Measurements from ENCODE around the gene HDAC4.
A peak's percentile ranks its signal among the peaks of the same experiment; 100 is the strongest.

The HDAC4 gene

GRCh38 chr2:239199041-239199768 lies 201.6 kb downstream of the HDAC4 start:
- H3K27me3 ChIP-seq (replicated peaks), result no peaks in the 10 kb centered on the region
- DNase-seq, result peak; percentile 21
- no peak overlapping the region for H3K27ac ChIP-seq
- TF ChIP-seq CTCF (IDR thresholded peaks at IDR 0.05; ENCODE audit: low read depth, low read length, missing control alignments), result no peak
- no peak overlapping the region for H3K4me3 ChIP-seq (ENCODE audit: low read depth, low read length)
- no peaks in the 10 kb centered on the region for H3K36me3 ChIP-seq (replicated peaks)
- in situ Hi-C loops (cut with HindIII; ENCODE audit: low pct_ligation_motif_present, low sequenced_read_pairs), result no loop called here

- H3K27me3 ChIP-seq (replicated peaks), result no peaks in the 10 kb centered on the region
These were observed 202.6 kb downstream of the HDAC4 start for GRCh38 chr2:239198221-239198620.

GRCh38 chr2:239197146-239197545 lies 203.7 kb downstream of the HDAC4 start:
- in situ Hi-C loops (cut with HindIII; ENCODE audit: low pct_ligation_motif_present, low sequenced_read_pairs), result no loop called here
- Histone ChIP-seq H3K36me3 (replicated peaks) (no peaks in the 10 kb centered on the region), H3K4me3 (ENCODE audit: low read depth, low read length) (no peak overlapping the region), H3K27me3 (replicated peaks) (no peaks in the 10 kb centered on the region), H3K27ac (no peak overlapping the region)
- TF ChIP-seq CTCF (IDR thresholded peaks at IDR 0.05; ENCODE audit: low read depth, low read length, missing control alignments), result no peak
- no peak for DNase-seq

More at GRCh38 chr2:239198221-239198620, 202.6 kb downstream of the HDAC4 start:
- in situ Hi-C loops (cut with HindIII; ENCODE audit: low pct_ligation_motif_present, low sequenced_read_pairs), result no loop called here
- Histone ChIP-seq H3K36me3 (replicated peaks) (no peaks in the 10 kb centered on the region), H3K4me3 (ENCODE audit: low read depth, low read length) (no peak overlapping the region), H3K27ac (no peak overlapping the region)
- no peak for TF ChIP-seq CTCF (IDR thresholded peaks at IDR 0.05; ENCODE audit: low read depth, low read length, missing control alignments)
- DNase-seq, result no peak

- Histone ChIP-seq H3K4me3 (ENCODE audit: low read depth, low read length) (no peak overlapping the region), H3K27ac (no peak overlapping the region), H3K27me3 (replicated peaks) (no peaks in the 10 kb centered on the region), H3K36me3 (replicated peaks) (no peaks in the 10 kb centered on the region)
- in situ Hi-C loops (cut with HindIII; ENCODE audit: low pct_ligation_motif_present, low sequenced_read_pairs), result no loop called here
- DNase-seq, result no peak
- TF ChIP-seq CTCF (IDR thresholded peaks at IDR 0.05; ENCODE audit: low read depth, low read length, missing control alignments), result no peak
These were observed 204.3 kb downstream of the HDAC4 start for GRCh38 chr2:239196474-239197021.

GRCh38 chr2:239195992-239196391 lies 204.8 kb downstream of the HDAC4 start:
- in situ Hi-C loops (cut with HindIII; ENCODE audit: low pct_ligation_motif_present, low sequenced_read_pairs), result no loop called here
- Histone ChIP-seq H3K27me3 (replicated peaks) (no peaks in the 10 kb centered on the region), H3K27ac (no peak overlapping the region), H3K4me3 (ENCODE audit: low read depth, low read length) (no peak overlapping the region), H3K36me3 (replicated peaks) (no peaks in the 10 kb centered on the region)
- no peak for TF ChIP-seq CTCF (IDR thresholded peaks at IDR 0.05; ENCODE audit: low read depth, low read length, missing control alignments)
- no peak for DNase-seq
